ENCODE measurements around the gene LTA. TPM values are rescaled to one million over a fixed set of nuclear protein-coding genes. Genes with fewer than 3 reads are reported as not detected.
A peak's percentile ranks its signal among the peaks of the same experiment; 100 is the strongest.

Gene LTA
- total and polyA plus RNA-seq, 5 donors = 0.07 TPM; not detected in 4

DNA sequence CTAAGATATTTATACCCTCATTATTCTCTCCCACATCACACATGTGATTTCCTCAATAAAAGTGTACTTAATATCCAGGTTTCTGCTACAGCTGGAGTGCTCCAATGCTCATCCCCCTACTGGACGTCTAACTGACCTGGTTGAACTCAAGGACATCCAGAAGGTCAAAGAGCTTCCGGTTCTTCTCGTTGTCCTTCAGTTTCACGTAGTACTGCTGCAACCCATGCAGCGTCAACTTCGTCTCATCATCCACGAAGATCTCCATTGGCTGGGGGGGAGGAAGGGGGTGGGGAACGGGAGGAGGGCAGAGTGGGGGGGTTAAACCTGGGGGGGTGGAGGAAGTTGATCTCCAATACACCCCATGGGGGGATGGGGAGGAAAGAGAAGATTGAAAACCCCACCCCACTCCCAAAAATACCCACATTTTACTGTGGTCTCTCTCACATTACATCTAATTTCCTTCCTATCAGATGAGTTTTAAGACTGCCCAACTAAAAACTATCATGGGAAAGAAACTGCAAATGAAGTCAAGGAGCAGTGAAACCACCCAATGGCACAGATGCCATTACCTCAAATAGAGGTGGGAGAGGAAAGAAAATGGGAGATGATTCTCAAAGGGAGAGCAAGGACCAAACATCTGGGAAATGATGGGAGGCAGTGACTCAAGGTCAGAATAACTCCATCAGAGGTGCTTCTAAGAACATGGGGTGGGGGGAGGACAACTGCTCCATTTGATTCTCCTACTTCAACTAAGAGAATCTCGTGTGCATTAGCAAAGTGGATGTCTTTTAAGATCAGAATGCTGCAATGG, 39.2 kb upstream of the LTA start:
- 48% methylated on average over 9 of the region's 9 CpGs for WGBS
- no peak overlapping the region for H3K27ac ChIP-seq (ENCODE audit: low read length)
- no peak for ATAC-seq

DNA sequence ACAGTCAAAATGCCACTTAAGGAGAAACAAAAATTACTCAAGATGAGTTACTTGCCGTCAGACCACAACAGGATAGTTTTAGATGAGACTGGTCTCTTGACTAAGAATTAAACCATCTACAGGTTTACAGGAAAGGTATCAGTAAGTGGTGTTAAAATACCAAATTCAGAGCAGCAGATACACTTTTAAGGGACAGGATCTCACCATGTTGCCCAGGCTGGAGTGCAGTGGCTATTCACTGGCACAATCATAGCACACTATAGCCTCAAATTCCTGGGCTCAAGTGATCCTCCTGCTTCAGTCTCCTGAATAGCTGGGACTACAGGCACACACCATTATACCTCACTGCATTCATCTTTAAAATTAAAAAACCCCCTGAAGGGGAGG, 38.6 kb upstream of the LTA start:
- no peak for ATAC-seq
- Histone ChIP-seq H3K9me3 (ENCODE audit: control insufficient read depth, low read length) (no peaks in the 10 kb centered on the region), H3K27ac (ENCODE audit: low read length) (no peak overlapping the region), H3K4me3 (ENCODE audit: low read length) (no peak overlapping the region), H3K4me1 (ENCODE audit: control insufficient read depth, insufficient read depth, low read length) (no peaks in the 10 kb centered on the region), H3K27me3 (ENCODE audit: control insufficient read depth, insufficient read depth) (no peaks in the 10 kb centered on the region)
- 94% methylated on average over 1 of the region's 1 CpG for WGBS
- no peak for DNase-seq
- intact Hi-C loops (cut with DNase I) = loop anchor here in 1 of 4 donors (5.0 kb wide), 1 partner anchor 41 kb away; no protein-coding TSS in a partner anchor

More for the DNA sequence above, 39.2 kb upstream of the LTA start:
- Histone ChIP-seq H3K27me3 (ENCODE audit: control insufficient read depth, insufficient read depth) (no peaks in the 10 kb centered on the region), H3K4me1 (ENCODE audit: control insufficient read depth, insufficient read depth, low read length) (no peaks in the 10 kb centered on the region), H3K4me3 (ENCODE audit: low read length) (no peak overlapping the region), H3K9me3 (ENCODE audit: control insufficient read depth, low read length) (no peaks in the 10 kb centered on the region)
- intact Hi-C loops (cut with DNase I) = loop anchor here in 1 of 4 donors (5.0 kb wide), 1 partner anchor 41 kb away; no protein-coding TSS in a partner anchor
- no peak for DNase-seq

DNA sequence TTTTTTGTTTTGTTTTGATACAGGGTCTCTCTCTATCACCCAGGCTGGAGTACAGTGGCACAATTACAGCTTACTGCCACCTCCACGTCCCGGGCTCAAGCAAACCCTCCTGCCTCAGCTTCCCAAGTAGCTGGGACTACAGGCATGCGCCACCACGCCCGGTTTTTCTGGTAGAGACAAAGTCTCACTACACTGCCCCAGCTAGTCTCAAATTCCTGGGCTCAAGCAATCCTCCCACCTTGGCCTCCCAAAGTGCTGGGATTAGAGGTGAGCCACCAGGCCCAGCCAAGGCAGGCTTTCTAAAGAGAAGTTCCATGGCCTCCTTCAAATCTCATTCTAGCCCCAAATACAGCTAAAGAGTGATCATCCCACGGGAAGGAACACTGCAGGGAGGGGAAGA, 38.1 kb upstream of the LTA start:
- WGBS = 87% methylated on average over 6 of the region's 6 CpGs
- H3K4me1 ChIP-seq (ENCODE audit: control insufficient read depth, insufficient read depth, low read length) = no peaks in the 10 kb centered on the region
- H3K4me3 ChIP-seq (ENCODE audit: low read length) = no peak overlapping the region
- no peak for ATAC-seq
- H3K9me3 ChIP-seq (ENCODE audit: control insufficient read depth, low read length) = no peaks in the 10 kb centered on the region
- no peaks in the 10 kb centered on the region for H3K27me3 ChIP-seq (ENCODE audit: control insufficient read depth, insufficient read depth)
- no peak for DNase-seq
- no peak overlapping the region for H3K27ac ChIP-seq (ENCODE audit: low read length)
- intact Hi-C loops (cut with DNase I) = loop anchor here in 1 of 4 donors (5.0 kb wide), 1 partner anchor 42 kb away; no protein-coding TSS in a partner anchor

DNA sequence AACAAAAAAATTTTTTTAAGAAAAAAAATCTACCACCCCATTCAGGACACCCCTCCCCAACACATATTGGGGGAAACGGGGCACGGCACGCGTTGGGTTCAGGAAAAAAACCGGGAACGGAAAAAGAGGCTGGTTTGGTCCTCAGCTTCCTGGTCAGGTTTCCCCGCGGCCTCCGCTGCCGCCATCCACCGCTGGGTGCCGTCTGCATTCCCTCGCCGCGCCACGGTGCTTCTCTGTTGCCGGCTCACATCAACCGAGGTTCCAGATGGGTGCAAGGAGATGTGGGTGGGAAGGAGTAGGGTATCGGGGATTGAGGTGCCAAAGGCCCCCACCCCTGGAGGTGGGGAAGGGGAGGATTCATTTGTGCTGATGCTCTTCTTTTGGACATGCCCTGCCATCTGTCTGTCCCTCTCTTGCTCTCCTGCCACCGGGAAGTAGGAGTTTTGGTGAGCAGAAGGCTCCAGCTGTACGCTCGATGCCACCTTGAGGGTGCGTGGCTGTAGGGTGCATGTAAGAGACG, 37.5 kb upstream of the LTA start:
- no peak for ATAC-seq

DNA sequence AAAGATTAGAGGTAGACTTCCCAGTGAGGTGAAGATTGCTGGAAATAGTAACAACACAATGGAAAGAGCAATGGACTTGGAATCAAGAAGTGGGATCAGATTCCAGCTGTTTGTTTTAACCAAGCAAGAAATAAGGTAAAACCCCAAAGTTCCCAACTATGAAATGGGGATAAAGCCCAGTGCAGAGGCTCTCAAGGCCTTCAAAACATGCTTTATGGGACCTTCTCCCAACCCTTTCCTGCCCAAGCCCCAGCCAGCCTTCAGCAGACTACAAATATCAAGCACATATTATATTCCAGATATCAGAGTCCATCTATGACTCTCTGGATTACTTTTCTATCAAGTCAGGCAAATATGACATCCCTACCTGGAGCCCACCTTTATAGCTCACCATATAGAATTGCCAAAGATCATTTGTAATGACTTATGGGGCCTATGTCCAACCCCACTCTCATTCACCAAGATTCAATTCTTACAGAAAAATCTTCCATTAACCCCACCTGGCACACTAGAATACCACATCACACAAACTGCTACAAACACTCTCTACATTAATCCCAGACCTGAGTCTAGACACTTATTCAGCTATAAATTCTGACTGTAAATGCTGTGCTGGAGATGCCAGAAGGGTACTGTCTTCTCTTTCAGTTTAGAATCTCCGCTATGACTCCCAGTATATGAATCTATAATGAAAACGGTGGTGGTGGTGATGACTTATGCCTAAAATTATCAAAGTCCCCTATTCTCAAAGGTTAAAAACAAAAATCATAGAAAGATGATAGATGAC, 36.4 kb upstream of the LTA start:
- peaks cover 5% of the 10 kb centered on the region for H3K4me1 ChIP-seq (ENCODE audit: control insufficient read depth, insufficient read depth, low read length)
- no peak overlapping the region for H3K27ac ChIP-seq (ENCODE audit: low read length)
- WGBS = 38% methylated on average over 2 of the region's 2 CpGs
- no peaks in the 10 kb centered on the region for H3K9me3 ChIP-seq (ENCODE audit: control insufficient read depth, low read length)
- DNase-seq (no peak), ATAC-seq (no peak)
- intact Hi-C loops (cut with DNase I) = no loop called here
- H3K27me3 ChIP-seq (ENCODE audit: control insufficient read depth, insufficient read depth) = no peaks in the 10 kb centered on the region
- no peak overlapping the region for H3K4me3 ChIP-seq (ENCODE audit: low read length)

More for the DNA sequence above, 37.5 kb upstream of the LTA start:
- H3K27ac ChIP-seq (ENCODE audit: low read length) = no peak overlapping the region
- no peaks in the 10 kb centered on the region for H3K4me1 ChIP-seq (ENCODE audit: control insufficient read depth, insufficient read depth, low read length)
- 87% methylated on average over 24 of the region's 24 CpGs for WGBS
- no peaks in the 10 kb centered on the region for H3K27me3 ChIP-seq (ENCODE audit: control insufficient read depth, insufficient read depth)
- DNase-seq = no peak
- no peak overlapping the region for H3K4me3 ChIP-seq (ENCODE audit: low read length)
- no peaks in the 10 kb centered on the region for H3K9me3 ChIP-seq (ENCODE audit: control insufficient read depth, low read length)
- intact Hi-C loops (cut with DNase I) = loop anchor here in 1 of 4 donors (5.0 kb wide), 1 partner anchor 42 kb away; no protein-coding TSS in a partner anchor

DNA sequence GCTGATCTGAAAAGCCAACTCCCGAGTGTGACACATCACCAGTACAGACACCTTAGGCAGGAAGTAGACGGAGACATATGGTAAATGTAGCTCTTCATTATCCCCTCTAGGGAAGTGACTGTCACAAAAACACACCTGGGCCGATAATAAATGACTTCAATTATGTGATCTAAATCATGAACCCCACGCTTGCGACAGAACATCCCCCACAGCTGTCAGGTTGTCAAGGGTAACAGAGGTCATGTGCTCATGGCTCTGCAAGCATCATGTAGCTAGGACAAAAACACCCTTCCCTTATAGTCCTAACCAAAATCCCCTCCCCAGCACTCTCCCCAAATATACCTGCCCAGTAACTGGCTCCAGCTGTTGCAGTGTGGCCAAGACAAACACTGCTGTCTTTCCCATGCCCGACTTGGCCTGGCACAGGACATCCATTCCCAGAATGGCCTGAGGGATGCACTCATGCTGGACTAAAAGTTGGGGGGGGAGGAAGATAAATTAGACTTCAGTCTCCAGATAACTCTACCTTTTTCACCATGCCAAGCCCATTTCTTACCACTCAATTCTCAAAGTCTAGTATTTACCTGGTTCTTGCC, 33.2 kb upstream of the LTA start:
- ATAC-seq = no peak
- Histone ChIP-seq H3K9me3 (ENCODE audit: control insufficient read depth, low read length) (no peaks in the 10 kb centered on the region), H3K4me1 (ENCODE audit: control insufficient read depth, insufficient read depth, low read length) (peaks cover 5% of the 10 kb centered on the region), H3K27ac (ENCODE audit: low read length) (no peak overlapping the region), H3K27me3 (ENCODE audit: control insufficient read depth, insufficient read depth) (no peaks in the 10 kb centered on the region), H3K4me3 (ENCODE audit: low read length) (no peak overlapping the region)
- intact Hi-C loops (cut with DNase I) = no loop called here
- no peak for DNase-seq
- WGBS = 52% methylated on average over 6 of the region's 6 CpGs

DNA sequence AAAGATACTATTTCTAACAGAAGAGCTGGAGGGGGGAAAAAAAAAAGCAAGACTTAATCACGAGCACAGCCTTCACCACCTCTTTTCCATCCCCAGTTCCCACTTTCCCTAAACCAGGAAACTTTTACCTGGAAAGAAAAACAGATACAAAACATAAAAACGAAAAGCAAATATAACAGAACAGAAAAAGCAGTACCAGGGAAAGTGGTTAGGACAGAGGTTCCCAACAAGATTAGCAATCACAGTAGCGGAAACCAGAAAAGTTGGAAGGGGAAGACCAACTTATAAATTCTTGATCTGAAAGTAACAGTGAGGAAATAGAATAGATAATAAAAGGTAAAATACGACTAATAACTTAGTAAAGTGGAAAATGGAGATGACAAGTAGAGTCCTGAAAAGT, 31.4 kb upstream of the LTA start:
- 9% methylated on average over 4 of the region's 4 CpGs for WGBS
- Histone ChIP-seq H3K27ac (ENCODE audit: low read length) (no peak overlapping the region), H3K4me3 (ENCODE audit: low read length) (peak overlapping the region; percentile 94), H3K4me1 (ENCODE audit: control insufficient read depth, insufficient read depth, low read length) (peaks cover 5% of the 10 kb centered on the region), H3K27me3 (ENCODE audit: control insufficient read depth, insufficient read depth) (no peaks in the 10 kb centered on the region), H3K9me3 (ENCODE audit: control insufficient read depth, low read length) (no peaks in the 10 kb centered on the region)
- intact Hi-C loops (cut with DNase I) = no loop called here
- no peak for DNase-seq
- ATAC-seq = no peak

DNA sequence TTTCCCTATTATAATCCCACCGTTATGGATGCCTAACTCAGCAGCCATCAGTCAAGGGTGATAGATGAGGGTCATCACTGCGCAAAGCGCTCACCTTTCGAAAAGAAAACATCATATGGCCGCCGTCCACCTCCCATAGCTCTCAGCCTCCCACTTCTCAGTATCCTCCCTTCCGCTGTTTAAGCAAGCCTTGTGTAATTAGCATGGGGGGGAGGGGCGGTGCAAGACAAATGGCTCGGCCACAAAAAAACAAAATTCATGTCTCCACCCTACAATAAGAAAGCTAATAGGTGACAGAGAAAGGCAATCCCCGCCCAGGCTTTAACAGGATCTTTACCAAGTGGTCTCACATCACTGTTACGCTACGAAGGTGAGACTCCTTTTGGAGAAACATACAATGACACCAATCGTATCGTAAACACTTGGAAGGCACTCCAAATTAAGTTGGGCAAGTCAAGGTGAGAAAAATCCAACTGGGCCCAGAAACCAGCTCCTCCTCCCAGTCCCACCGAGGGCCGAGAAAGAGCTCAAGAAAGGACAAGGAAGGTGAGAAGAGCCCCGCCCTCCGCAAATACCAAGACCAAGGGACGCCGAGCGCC, 30.9 kb upstream of the LTA start:
- Histone ChIP-seq H3K27me3 (ENCODE audit: control insufficient read depth, insufficient read depth) (no peaks in the 10 kb centered on the region), H3K4me1 (ENCODE audit: control insufficient read depth, insufficient read depth, low read length) (peaks cover 5% of the 10 kb centered on the region), H3K27ac (ENCODE audit: low read length) (peak overlapping the region; percentile 87), H3K4me3 (ENCODE audit: low read length) (peak overlapping the region; percentile 94), H3K9me3 (ENCODE audit: control insufficient read depth, low read length) (no peaks in the 10 kb centered on the region)
- DNase-seq (peak in 2 of 3 donors; percentile 51 to 70), ATAC-seq (peak; percentile 20 to 53)
- intact Hi-C loops (cut with DNase I) = no loop called here
- 0% methylated on average over 21 of the region's 21 CpGs for WGBS

DNA sequence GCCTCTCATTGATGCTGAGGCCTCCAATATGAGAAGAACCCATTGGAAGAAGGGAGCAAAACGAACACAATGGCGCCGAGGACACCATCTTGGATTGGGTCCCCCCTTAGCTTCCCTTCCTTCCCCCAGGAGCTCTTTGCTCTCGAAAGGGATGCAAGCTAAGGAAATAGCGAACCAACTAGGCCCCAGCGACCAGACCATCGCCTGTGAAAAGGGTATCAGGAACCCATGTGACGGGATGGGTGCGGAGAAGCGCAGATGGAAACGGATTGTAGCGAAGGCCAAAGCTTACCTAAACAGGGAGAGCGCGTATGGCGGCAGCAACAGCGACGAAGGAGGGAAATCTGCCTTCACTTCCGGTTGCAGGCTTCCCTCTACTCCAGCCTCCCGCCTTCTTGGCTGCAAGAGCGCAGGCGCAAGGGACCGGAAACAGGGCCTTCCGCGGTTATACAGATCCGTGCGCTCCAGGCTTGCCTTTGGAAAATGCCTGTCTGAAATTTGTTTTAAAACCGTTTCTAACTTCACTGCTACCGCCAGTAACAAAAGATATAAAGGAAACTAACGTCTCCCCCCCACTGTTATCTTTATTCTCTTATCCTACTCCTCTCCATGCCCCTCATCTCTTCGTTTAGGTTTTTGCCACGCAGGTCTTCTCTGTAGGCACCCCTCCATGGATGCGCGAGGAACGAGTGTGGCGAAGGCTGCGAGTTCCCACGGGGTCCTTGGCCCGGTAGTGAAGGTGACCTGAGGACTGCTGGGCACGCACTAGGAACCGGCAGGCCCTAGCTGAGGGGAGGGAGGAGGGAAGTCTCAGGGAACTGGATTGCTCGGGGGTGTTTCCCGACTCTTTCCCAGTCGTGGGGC, 30.2 kb upstream of the LTA start, which contains the start of gene DDX39B:
TSS of gene DDX39B (minus strand) at position 346 of the 864 bp plus-strand sequence. CDS start 1,471 bp downstream, outside the sequence.
- H3K9me3 ChIP-seq (ENCODE audit: control insufficient read depth, low read length) = no peaks in the 10 kb centered on the region
- intact Hi-C loops (cut with DNase I) = no loop called here
- peak within 1 kb of the TSS; percentile 93 for H3K27ac ChIP-seq (ENCODE audit: low read length)
- peak; percentile 94 to 95 for ATAC-seq
- WGBS = under 1% methylated on average over 43 of the region's 43 CpGs
- H3K4me1 ChIP-seq (ENCODE audit: control insufficient read depth, insufficient read depth, low read length) = peaks cover 5% of the 10 kb centered on the region
- peak within 1 kb of the TSS; percentile 94 for H3K4me3 ChIP-seq (ENCODE audit: low read length)
- DNase-seq = peak; percentile 96 to 98 (median 98)
- H3K27me3 ChIP-seq (ENCODE audit: control insufficient read depth, insufficient read depth) = no peaks in the 10 kb centered on the region

DNA sequence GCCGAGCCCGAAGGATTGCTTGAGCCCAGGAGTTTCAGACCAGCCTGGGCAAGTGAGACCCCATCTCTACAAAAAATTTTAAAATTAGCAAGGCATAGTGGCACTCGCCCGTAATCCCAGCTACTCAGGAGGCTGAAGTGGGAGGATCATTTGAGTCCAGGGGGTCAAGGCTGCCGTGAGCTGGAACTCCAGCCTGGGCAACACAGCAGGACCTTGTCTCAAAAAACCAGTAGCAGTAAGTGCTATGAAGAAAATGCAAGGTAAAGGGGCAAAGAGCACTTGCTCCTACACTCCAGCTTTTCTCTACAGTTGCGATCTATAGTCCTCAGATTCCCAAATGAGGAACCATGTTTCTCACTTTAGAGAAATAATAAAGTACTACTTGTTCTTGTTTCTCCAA, 28.4 kb upstream of the LTA start:
- H3K4me3 ChIP-seq (ENCODE audit: low read length) = no peak overlapping the region
- intact Hi-C loops (cut with DNase I) = no loop called here
- H3K27ac ChIP-seq (ENCODE audit: low read length) = no peak overlapping the region
- no peak for DNase-seq
- H3K27me3 ChIP-seq (ENCODE audit: control insufficient read depth, insufficient read depth) = no peaks in the 10 kb centered on the region
- peaks cover 9% of the 10 kb centered on the region for H3K4me1 ChIP-seq (ENCODE audit: control insufficient read depth, insufficient read depth, low read length)
- WGBS = 95% methylated on average over 6 of the region's 6 CpGs
- no peak for ATAC-seq
- H3K9me3 ChIP-seq (ENCODE audit: control insufficient read depth, low read length) = no peaks in the 10 kb centered on the region

Data from right cardiac atrium (tissue), 5 donors.